ENCODE data around the gene CRACR2A. TPM values are rescaled to one million over a fixed set of nuclear protein-coding genes. Genes with fewer than 3 reads are reported as not detected.

CRACR2A gene
- total and polyA plus RNA-seq, 7 experiments from 2014 or later, result 8.2 to 40.3 (median 31.4) TPM

DNA sequence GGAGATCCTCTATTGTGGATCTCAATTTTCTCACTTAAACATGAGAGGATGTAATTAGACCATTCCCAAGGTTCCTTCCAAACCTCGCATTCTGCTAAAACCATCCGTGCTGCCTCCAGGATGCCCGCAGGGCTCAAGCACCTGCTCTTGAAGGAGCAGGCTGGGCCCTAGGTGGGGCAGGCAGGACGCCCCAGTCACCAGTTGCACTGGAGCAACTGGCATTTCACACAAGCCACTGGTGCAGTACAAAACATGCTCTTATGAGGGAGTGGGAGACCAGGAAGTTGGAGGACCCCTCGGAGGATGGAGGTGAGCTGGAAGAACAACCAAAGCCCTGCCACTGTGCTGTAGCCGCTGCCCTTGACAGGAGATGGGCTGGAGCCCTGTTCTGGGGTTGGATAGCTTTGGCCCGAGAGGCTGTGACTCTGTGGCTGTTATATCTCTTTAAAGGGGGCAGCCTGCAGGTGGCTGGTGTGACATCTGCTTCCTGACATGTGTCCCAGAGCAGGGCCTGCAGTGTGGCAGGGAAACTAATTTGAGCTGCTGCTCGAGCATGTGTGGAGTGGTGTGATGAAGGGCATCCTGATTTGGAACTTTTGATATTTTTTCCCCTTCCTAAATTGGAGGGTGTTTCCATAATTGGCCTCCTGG is 122.2 kb downstream of the CRACR2A start:
- Mint-ChIP-seq H3K27me3 (no peaks in the 10 kb centered on the region), H3K36me3 (peaks cover 14 to 68% (median 45%) of the 10 kb centered on the region in 5 donors), H3K9me3 (peaks cover 0 to 1% (median 0%) of the 10 kb centered on the region in 11 donors), H3K27ac (no peak overlapping the region), H3K4me3 (no peak overlapping the region), H3K4me1 (peaks cover 0 to 15% (median 0%) of the 10 kb centered on the region in 7 donors)
- POLR2A ChIA-PET, result no interaction called here
- peaks cover 5 to 72% (median 24%) of the 10 kb centered on the region in 3 experiments for H3K36me3 ChIP-seq (ENCODE audit: control insufficient read depth in 2 of 3, insufficient read depth in 3 of 3, low read length in 3 of 3)
- no peaks in the 10 kb centered on the region for H3K27me3 ChIP-seq (ENCODE audit: control insufficient read depth in 2 of 2, insufficient read depth in 2 of 2, low read length in 2 of 2)
- intact Hi-C loops (cut with micrococcal nuclease), result no loop called here
- no peak for DNase-seq
- H3K27ac ChIP-seq (ENCODE audit: low read depth, low read length), result no peak overlapping the region
- H3K4me3 ChIP-seq (ENCODE audit: low read length), result no peak overlapping the region
- H3K4me1 ChIP-seq (ENCODE audit: control insufficient read depth in 2 of 2, insufficient read depth in 2 of 2, low read length in 2 of 2), result no peaks in the 10 kb centered on the region
- no peaks in the 10 kb centered on the region for H3K9me3 ChIP-seq (ENCODE audit: control insufficient read depth in 2 of 3, low read length in 3 of 3)
- no peak for ATAC-seq
- CTCF ChIA-PET, result interaction anchor here (1.5 kb wide), 1 partner anchor 9 kb away, joined by 4 read pairs; no protein-coding TSS in a partner anchor

DNA sequence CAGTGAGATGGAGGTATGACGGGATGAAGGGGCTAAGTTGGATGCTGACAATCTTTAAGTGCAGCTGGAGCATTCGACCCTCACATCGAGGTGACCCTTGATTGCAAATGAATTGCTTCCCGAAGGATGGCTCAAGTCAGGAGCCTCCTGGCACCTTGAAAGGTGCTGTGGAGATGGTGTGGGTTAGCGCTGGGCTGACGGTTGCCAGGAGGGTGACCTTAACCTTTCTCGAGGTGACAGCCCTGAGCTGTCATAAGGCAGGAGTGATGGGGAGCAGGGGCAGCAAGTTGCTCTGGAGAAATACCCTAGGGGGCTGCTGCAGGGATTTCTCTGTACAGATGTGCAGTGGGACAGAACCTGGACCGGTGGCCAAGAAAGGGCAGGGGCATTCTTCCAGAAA is 122.8 kb downstream of the CRACR2A start:
- H3K9me3 ChIP-seq (ENCODE audit: control insufficient read depth in 2 of 3, low read length in 3 of 3), result no peaks in the 10 kb centered on the region
- ChIA-PET POLR2A (no interaction called here), CTCF (interaction anchor here (0.6 to 1.5 kb wide), 2 partner anchors 10 to 1353 kb away, joined by 4 read pairs; no protein-coding TSS in a partner anchor)
- intact Hi-C loops (cut with micrococcal nuclease), result no loop called here
- H3K27ac ChIP-seq (ENCODE audit: low read depth, low read length), result no peak overlapping the region
- H3K36me3 Mint-ChIP-seq, result peaks cover 16 to 74% (median 50%) of the 10 kb centered on the region in 5 donors
- peaks cover 0 to 1% (median 0%) of the 10 kb centered on the region in 11 donors for H3K9me3 Mint-ChIP-seq
- H3K4me3 Mint-ChIP-seq, result no peak overlapping the region
- no peak overlapping the region for H3K4me3 ChIP-seq (ENCODE audit: low read length)
- ATAC-seq, result no peak
- H3K27me3 Mint-ChIP-seq, result no peaks in the 10 kb centered on the region
- H3K36me3 ChIP-seq (ENCODE audit: control insufficient read depth in 2 of 3, insufficient read depth in 3 of 3, low read length in 3 of 3), result peaks cover 6 to 78% (median 24%) of the 10 kb centered on the region in 3 experiments
- no peaks in the 10 kb centered on the region for H3K27me3 ChIP-seq (ENCODE audit: control insufficient read depth in 2 of 2, insufficient read depth in 2 of 2, low read length in 2 of 2)
- DNase-seq, result no peak
- H3K4me1 Mint-ChIP-seq, result peaks cover 0 to 15% (median 0%) of the 10 kb centered on the region in 7 donors
- H3K27ac Mint-ChIP-seq, result peak overlapping the region in 1 of 9 donors; percentile 78
- H3K4me1 ChIP-seq (ENCODE audit: control insufficient read depth in 2 of 2, insufficient read depth in 2 of 2, low read length in 2 of 2), result no peaks in the 10 kb centered on the region

DNA sequence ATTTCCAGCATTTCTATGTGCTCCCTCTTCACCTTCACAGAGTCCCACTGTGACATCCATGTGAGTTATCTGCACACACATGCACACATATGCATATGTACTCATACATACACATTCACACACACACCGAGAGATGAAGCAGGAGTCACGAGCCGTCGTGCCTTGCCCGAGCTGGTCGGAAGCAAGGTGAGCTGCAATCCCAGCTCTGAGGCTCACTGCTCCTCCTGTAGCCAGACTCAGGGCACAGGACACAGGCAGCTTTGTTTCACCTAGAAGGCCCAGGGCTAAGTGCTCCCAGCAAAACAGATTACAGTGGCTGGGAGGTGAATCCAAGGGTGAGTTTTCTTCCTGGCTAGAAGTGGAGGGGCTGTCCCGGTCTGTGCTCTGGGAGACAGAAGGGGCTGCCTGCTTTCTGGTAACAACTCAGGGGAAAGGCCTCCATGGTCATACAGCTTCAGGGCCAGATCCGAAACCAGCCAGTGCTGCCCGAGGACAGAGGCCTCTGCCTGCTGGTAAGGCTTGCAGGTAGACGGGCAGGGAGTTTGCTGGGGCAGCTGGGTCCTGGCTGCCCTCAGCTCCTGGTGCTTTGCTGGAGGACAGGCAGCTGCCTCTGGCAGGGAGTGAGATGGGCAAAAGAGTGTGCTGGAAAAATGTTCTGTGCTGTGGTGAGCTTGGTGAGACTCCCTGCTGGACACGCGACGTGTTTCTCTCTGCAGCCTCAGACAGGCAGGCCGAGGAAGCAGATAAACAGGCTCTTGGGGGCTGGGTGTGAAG is 123.7 kb downstream of the CRACR2A start:
- ATAC-seq (no peak), DNase-seq (no peak)
- CTCF ChIA-PET, result interaction anchor here (0.6 to 1.5 kb wide), 2 partner anchors 11 to 1352 kb away, joined by 4 read pairs; no protein-coding TSS in a partner anchor
- no peaks in the 10 kb centered on the region for H3K4me1 ChIP-seq (ENCODE audit: control insufficient read depth in 2 of 2, insufficient read depth in 2 of 2, low read length in 2 of 2)
- POLR2A ChIA-PET, result no interaction called here
- no peak overlapping the region for H3K27ac ChIP-seq (ENCODE audit: low read depth, low read length)
- H3K27me3 ChIP-seq (ENCODE audit: control insufficient read depth in 2 of 2, insufficient read depth in 2 of 2, low read length in 2 of 2), result no peaks in the 10 kb centered on the region
- H3K36me3 ChIP-seq (ENCODE audit: control insufficient read depth in 2 of 3, insufficient read depth in 3 of 3, low read length in 3 of 3), result peaks cover 6 to 87% (median 27%) of the 10 kb centered on the region in 3 experiments
- Mint-ChIP-seq H3K27me3 (no peaks in the 10 kb centered on the region), H3K4me3 (no peak overlapping the region), H3K9me3 (peaks cover 0 to 1% (median 0%) of the 10 kb centered on the region in 11 donors), H3K27ac (peak overlapping the region in 2 of 9 donors; percentile 41 to 62), H3K4me1 (peaks cover 0 to 15% (median 0%) of the 10 kb centered on the region in 7 donors), H3K36me3 (peaks cover 16 to 82% (median 53%) of the 10 kb centered on the region in 5 donors)
- no peak overlapping the region for H3K4me3 ChIP-seq (ENCODE audit: low read length)
- intact Hi-C loops (cut with micrococcal nuclease), result no loop called here
- H3K9me3 ChIP-seq (ENCODE audit: control insufficient read depth in 2 of 3, low read length in 3 of 3), result no peaks in the 10 kb centered on the region

DNA sequence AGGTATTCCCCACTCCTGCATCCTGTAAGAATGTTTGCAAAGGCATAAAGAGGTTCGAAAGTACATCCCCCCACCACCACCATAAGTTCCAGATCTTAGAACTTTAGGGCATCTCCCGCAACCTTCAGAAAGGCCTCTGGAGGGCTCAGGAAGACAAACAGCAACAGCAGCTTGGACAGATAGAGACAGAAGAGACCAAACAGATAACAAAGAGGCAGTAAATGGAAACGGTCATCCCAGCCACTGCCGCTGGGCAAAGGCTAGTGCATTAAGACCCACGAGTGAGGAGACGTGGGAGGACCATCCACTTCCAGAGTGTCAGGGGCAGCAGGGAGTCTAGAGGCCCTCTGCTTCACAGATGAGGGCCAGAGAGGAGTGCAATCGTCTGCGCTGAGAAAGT is 124.3 kb downstream of the CRACR2A start:
- Mint-ChIP-seq H3K4me1 (peaks cover 0 to 20% (median 0%) of the 10 kb centered on the region in 7 donors), H3K27me3 (no peaks in the 10 kb centered on the region), H3K27ac (peak overlapping the region in 2 of 9 donors; percentile 20 to 62), H3K9me3 (peaks cover 0 to 1% (median 0%) of the 10 kb centered on the region in 11 donors), H3K36me3 (peaks cover 16 to 83% (median 53%) of the 10 kb centered on the region in 5 donors), H3K4me3 (no peak overlapping the region)
- intact Hi-C loops (cut with micrococcal nuclease), result no loop called here
- no peaks in the 10 kb centered on the region for H3K27me3 ChIP-seq (ENCODE audit: control insufficient read depth in 2 of 2, insufficient read depth in 2 of 2, low read length in 2 of 2)
- H3K4me3 ChIP-seq (ENCODE audit: low read length), result no peak overlapping the region
- H3K36me3 ChIP-seq (ENCODE audit: control insufficient read depth in 2 of 3, insufficient read depth in 3 of 3, low read length in 3 of 3), result peaks cover 6 to 87% (median 28%) of the 10 kb centered on the region in 3 experiments
- ATAC-seq (no peak), DNase-seq (no peak)
- H3K9me3 ChIP-seq (ENCODE audit: control insufficient read depth in 2 of 3, low read length in 3 of 3), result no peaks in the 10 kb centered on the region
- H3K4me1 ChIP-seq (ENCODE audit: control insufficient read depth in 2 of 2, insufficient read depth in 2 of 2, low read length in 2 of 2), result no peaks in the 10 kb centered on the region
- no peak overlapping the region for H3K27ac ChIP-seq (ENCODE audit: low read depth, low read length)
- CTCF ChIA-PET, result no interaction called here
- POLR2A ChIA-PET, result no interaction called here

DNA sequence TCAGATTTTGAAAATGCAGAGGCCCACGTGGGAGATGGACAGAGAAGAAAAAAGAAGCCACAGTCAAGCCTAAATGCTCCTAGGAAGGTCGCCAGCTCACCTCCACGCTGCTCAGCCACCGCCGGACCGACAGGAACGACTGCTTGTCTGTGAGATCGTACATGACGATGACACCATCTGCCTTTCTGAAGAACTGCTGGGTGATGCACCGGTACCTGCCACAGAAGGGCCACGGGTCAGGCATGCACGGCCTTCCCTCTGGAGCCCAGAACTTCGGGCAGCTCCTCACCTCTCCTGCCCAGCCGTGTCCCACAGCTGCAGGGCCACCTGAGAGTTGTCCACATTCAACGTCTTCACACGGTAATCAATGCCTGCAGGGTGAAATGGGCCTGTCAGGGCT is 125.6 kb downstream of the CRACR2A start:
- CTCF ChIA-PET, result no interaction called here
- Mint-ChIP-seq H3K36me3 (peaks cover 12 to 88% (median 47%) of the 10 kb centered on the region in 5 donors), H3K27ac (no peak overlapping the region)

DNA sequence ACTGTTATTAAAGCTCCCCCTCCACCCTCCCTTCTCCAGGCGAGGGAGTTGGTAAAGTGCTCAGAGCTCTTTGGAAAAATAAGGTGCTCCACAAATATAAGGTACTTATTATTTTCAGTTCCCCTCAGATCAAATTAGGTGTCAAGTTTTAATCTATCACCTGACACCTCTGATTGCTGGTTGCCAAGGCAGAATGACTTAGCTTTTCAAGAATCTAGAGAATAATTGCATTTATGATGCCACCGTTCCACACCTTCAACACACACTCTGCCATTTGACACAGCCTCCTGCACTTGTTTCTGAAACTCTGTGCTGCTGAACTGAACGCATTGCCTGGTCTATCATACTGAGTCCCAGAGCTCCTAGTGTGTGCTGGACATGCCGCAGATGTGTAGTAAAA is 128.6 kb downstream of the CRACR2A start:
- intact Hi-C loops (cut with micrococcal nuclease), result no loop called here
- no peak for ATAC-seq
- H3K36me3 Mint-ChIP-seq, result peaks cover 16 to 85% (median 50%) of the 10 kb centered on the region in 5 donors

More for the DNA sequence above, 125.6 kb downstream of the CRACR2A start:
- Histone ChIP-seq H3K27me3 (ENCODE audit: control insufficient read depth in 2 of 2, insufficient read depth in 2 of 2, low read length in 2 of 2) (no peaks in the 10 kb centered on the region), H3K4me3 (ENCODE audit: low read length) (no peak overlapping the region), H3K27ac (ENCODE audit: low read depth, low read length) (no peak overlapping the region), H3K36me3 (ENCODE audit: control insufficient read depth in 2 of 3, insufficient read depth in 3 of 3, low read length in 3 of 3) (peaks cover 6 to 88% (median 22%) of the 10 kb centered on the region in 3 experiments), H3K4me1 (ENCODE audit: control insufficient read depth in 2 of 2, insufficient read depth in 2 of 2, low read length in 2 of 2) (no peaks in the 10 kb centered on the region), H3K9me3 (ENCODE audit: control insufficient read depth in 2 of 3, low read length in 3 of 3) (no peaks in the 10 kb centered on the region)
- peaks cover 0 to 14% (median 0%) of the 10 kb centered on the region in 7 donors for H3K4me1 Mint-ChIP-seq
- H3K27me3 Mint-ChIP-seq, result no peaks in the 10 kb centered on the region
- no peak for DNase-seq
- H3K9me3 Mint-ChIP-seq, result peaks cover 0 to 1% (median 0%) of the 10 kb centered on the region in 11 donors
- intact Hi-C loops (cut with micrococcal nuclease), result no loop called here
- POLR2A ChIA-PET, result interaction anchor here (0.7 kb wide), 1 partner anchor 1188 kb away, joined by 5 read pairs; no protein-coding TSS in a partner anchor
- no peak overlapping the region for H3K4me3 Mint-ChIP-seq
- ATAC-seq, result no peak

More for the DNA sequence above, 128.6 kb downstream of the CRACR2A start:
- Histone ChIP-seq H3K36me3 (ENCODE audit: control insufficient read depth in 2 of 3, insufficient read depth in 3 of 3, low read length in 3 of 3) (peaks cover 10 to 81% (median 15%) of the 10 kb centered on the region in 3 experiments), H3K4me3 (ENCODE audit: low read length) (no peak overlapping the region), H3K9me3 (ENCODE audit: control insufficient read depth in 2 of 3, low read length in 3 of 3) (no peaks in the 10 kb centered on the region), H3K27me3 (ENCODE audit: control insufficient read depth in 2 of 2, insufficient read depth in 2 of 2, low read length in 2 of 2) (no peaks in the 10 kb centered on the region), H3K4me1 (ENCODE audit: control insufficient read depth in 2 of 2, insufficient read depth in 2 of 2, low read length in 2 of 2) (no peaks in the 10 kb centered on the region), H3K27ac (ENCODE audit: low read depth, low read length) (no peak overlapping the region)
- Mint-ChIP-seq H3K9me3 (no peaks in the 10 kb centered on the region), H3K4me3 (no peak overlapping the region), H3K4me1 (peaks cover 0 to 16% (median 0%) of the 10 kb centered on the region in 7 donors), H3K27me3 (no peaks in the 10 kb centered on the region), H3K27ac (peak overlapping the region in 1 of 9 donors; percentile 40)
- DNase-seq, result no peak
- ChIA-PET CTCF (no interaction called here), POLR2A (interaction anchor here (0.5 kb wide), 1 partner anchor 559 kb away, joined by 3 read pairs; no protein-coding TSS in a partner anchor)
